NK-92 (cell line): ENCODE measurements around the gene TFF2.

Experiments
- DNase-seq: peaks from one replicate; lab custom pipeline; 2025; ENCODE audit not compliant: unreplicated experiment; lab: John Stamatoyannopoulos, UW

Gene TFF2

GRCh38 chr21:42306366-42307035 is 44.3 kb downstream of the TFF2 start:
- DNase-seq = no peak

- DNase-seq = no peak
Observed at GRCh38 chr21:42305707-42306147, 45.1 kb downstream of the TFF2 start.

- DNase-seq = no peak
Observed at GRCh38 chr21:42304556-42305454, 46.0 kb downstream of the TFF2 start.

- no peak for DNase-seq
Observed at GRCh38 chr21:42303443-42303842, 47.4 kb downstream of the TFF2 start.

- DNase-seq = no peak
Observed at GRCh38 chr21:42302794-42303193, 48.0 kb downstream of the TFF2 start.

GRCh38 chr21:42302076-42302650 is 48.6 kb downstream of the TFF2 start:
- DNase-seq = no peak

GRCh38 chr21:42301371-42302075 is 49.3 kb downstream of the TFF2 start:
- no peak for DNase-seq

GRCh38 chr21:42300956-42301355 is 49.8 kb downstream of the TFF2 start:
- no peak for DNase-seq

GRCh38 chr21:42300045-42300583 is 50.7 kb downstream of the TFF2 start:
- DNase-seq = no peak

GRCh38 chr21:42299324-42300044 is 51.3 kb downstream of the TFF2 start:
- no peak for DNase-seq

- no peak for DNase-seq
Observed at GRCh38 chr21:42298657-42299056, 52.1 kb downstream of the TFF2 start.

GRCh38 chr21:42298237-42298636 is 52.6 kb downstream of the TFF2 start:
- no peak for DNase-seq

GRCh38 chr21:42297377-42297776 is 53.4 kb downstream of the TFF2 start:
- DNase-seq = no peak

- no peak for DNase-seq
Observed at GRCh38 chr21:42296501-42296900, 54.3 kb downstream of the TFF2 start.
